ENCODE results near the gene GPR55.
"Not testable (repeated sequence)": the region's sequence is repeated elsewhere in the genome, so short reads cannot be mapped to it uniquely, and the experiment has no call there.

Gene GPR55

GRCh38 chr2:230938098-230938497 lies 13.1 kb upstream of the GPR55 start:
- no peak overlapping the region for H2AFZ ChIP-seq (ENCODE audit: low read depth)
- H3K36me3 ChIP-seq (ENCODE audit: insufficient read depth), result no peaks in the 10 kb centered on the region
- H3K27ac ChIP-seq, result no peak overlapping the region
- H3K4me1 ChIP-seq (ENCODE audit: low read depth, poor library complexity, severe bottlenecking), result no peaks in the 10 kb centered on the region
- no peaks in the 10 kb centered on the region for H4K20me1 ChIP-seq (ENCODE audit: insufficient read depth)
- no peaks in the 10 kb centered on the region for H3K27me3 ChIP-seq (ENCODE audit: insufficient read depth, low read depth)
- no peak for TF ChIP-seq CTCF (conservative IDR thresholded peaks at IDR 0.05; ENCODE audit: low read depth, low read length)
- no peak overlapping the region for H3K9ac ChIP-seq
- H3K79me2 ChIP-seq (ENCODE audit: insufficient read depth, low read depth), result no peaks in the 10 kb centered on the region
- no peak overlapping the region for H3K4me2 ChIP-seq
- no peak overlapping the region for H3K4me3 ChIP-seq (IDR thresholded peaks at IDR 0.05; ENCODE audit: insufficient read depth, low read depth, low read length)

GRCh38 chr2:230937362-230937761 lies 12.3 kb upstream of the GPR55 start:
- H3K4me2 ChIP-seq, result no peak overlapping the region
- no peaks in the 10 kb centered on the region for H4K20me1 ChIP-seq (ENCODE audit: insufficient read depth)
- H3K4me3 ChIP-seq (IDR thresholded peaks at IDR 0.05; ENCODE audit: insufficient read depth, low read depth, low read length), result no peak overlapping the region
- H3K36me3 ChIP-seq (ENCODE audit: insufficient read depth), result no peaks in the 10 kb centered on the region
- no peak overlapping the region for H3K9ac ChIP-seq
- no peaks in the 10 kb centered on the region for H3K79me2 ChIP-seq (ENCODE audit: insufficient read depth, low read depth)
- H3K27me3 ChIP-seq (ENCODE audit: insufficient read depth, low read depth), result no peaks in the 10 kb centered on the region
- H3K27ac ChIP-seq, result no peak overlapping the region
- no peak for TF ChIP-seq CTCF (conservative IDR thresholded peaks at IDR 0.05; ENCODE audit: low read depth, low read length)
- H3K4me1 ChIP-seq (ENCODE audit: low read depth, poor library complexity, severe bottlenecking), result no peaks in the 10 kb centered on the region
- H2AFZ ChIP-seq (ENCODE audit: low read depth), result no peak overlapping the region

DNA sequence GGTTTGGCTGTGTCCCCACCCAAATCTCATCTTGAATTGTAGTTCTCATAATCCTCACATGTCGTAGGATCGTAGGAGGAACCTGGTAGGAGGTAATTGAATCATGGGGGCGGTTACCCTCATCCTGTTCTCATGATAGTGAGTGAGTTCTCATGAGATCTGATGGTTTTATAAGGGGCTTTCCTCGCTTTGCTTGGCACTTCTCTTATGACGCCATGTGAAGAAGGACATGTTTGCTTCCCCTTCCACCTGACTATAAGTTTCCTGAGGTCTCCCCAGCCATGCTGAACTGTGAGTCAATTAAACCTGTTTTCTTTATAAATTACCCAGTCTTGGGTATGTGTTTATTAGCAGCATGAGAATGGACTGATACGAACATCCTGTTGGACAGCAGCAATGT lies 11.2 kb upstream of the GPR55 start:
- not testable (repeated sequence) for H4K20me1 ChIP-seq (ENCODE audit: insufficient read depth); H3K27me3 ChIP-seq (ENCODE audit: insufficient read depth, low read depth); H3K4me3 ChIP-seq (IDR thresholded peaks at IDR 0.05; ENCODE audit: insufficient read depth, low read depth, low read length); H3K9ac ChIP-seq; H3K4me2 ChIP-seq; H2AFZ ChIP-seq (ENCODE audit: low read depth); H3K36me3 ChIP-seq (ENCODE audit: insufficient read depth); H3K79me2 ChIP-seq (ENCODE audit: insufficient read depth, low read depth); H3K27ac ChIP-seq; H3K4me1 ChIP-seq (ENCODE audit: low read depth, poor library complexity, severe bottlenecking)

- Histone ChIP-seq H3K4me1 (ENCODE audit: low read depth, poor library complexity, severe bottlenecking) (no peaks in the 10 kb centered on the region), H3K27me3 (ENCODE audit: insufficient read depth, low read depth) (no peaks in the 10 kb centered on the region), H3K4me2 (no peak overlapping the region)
Measured at GRCh38 chr2:230935130-230935430, 10.0 kb upstream of the GPR55 start.

More at GRCh38 chr2:230935130-230935430, 10.0 kb upstream of the GPR55 start:
- H3K4me3 ChIP-seq (IDR thresholded peaks at IDR 0.05; ENCODE audit: insufficient read depth, low read depth, low read length), result no peak overlapping the region
- TF ChIP-seq CTCF (conservative IDR thresholded peaks at IDR 0.05; ENCODE audit: low read depth, low read length), result no peak
- H3K36me3 ChIP-seq (ENCODE audit: insufficient read depth), result no peaks in the 10 kb centered on the region
- no peaks in the 10 kb centered on the region for H3K79me2 ChIP-seq (ENCODE audit: insufficient read depth, low read depth)
- no peak overlapping the region for H3K27ac ChIP-seq
- no peaks in the 10 kb centered on the region for H4K20me1 ChIP-seq (ENCODE audit: insufficient read depth)
- H3K9ac ChIP-seq, result no peak overlapping the region
- H2AFZ ChIP-seq (ENCODE audit: low read depth), result no peak overlapping the region

All from KMS-11 (cell line).